Right atrium auricular region (tissue), 2 donors: ENCODE results near the gene VIPR1. TPM values are rescaled to one million over a fixed set of nuclear protein-coding genes. Genes with fewer than 3 reads are reported as not detected.

Experiments used
- DNase-seq: peaks from one replicate; pipeline ENCODE4 v3.0.0-alpha.2; 2019; ENCODE audit warnings: low spot score
- H3K27ac ChIP-seq, 2 donors: fragments of 200-600 bp; sonication (generic); 1 replicate in 1 of 2; 2 replicates in 1 of 2; pipeline ENCODE4 v1.5.1; 2016 to 2019
- H3K27me3 ChIP-seq, 2 donors: fragments of 200-600 bp; sonication (generic); one replicate each; pipeline versions ENCODE4 v1.5.1 to v1.6.0; 2017 to 2019
- H3K36me3 ChIP-seq: fragments of 200-600 bp; sonication (generic); one replicate; pipeline ENCODE4 v1.5.1; 2016
- H3K4me1 ChIP-seq, 2 donors: fragments of 200-600 bp; sonication (generic); one replicate each; pipeline versions ENCODE4 v1.5.1 to v1.6.0; 2017 to 2019
- H3K4me3 ChIP-seq, 2 donors: fragments of 200-600 bp; sonication (generic); 1 replicate in 1 of 2; 2 replicates in 1 of 2; pipeline ENCODE4 v1.5.1; 2017 to 2019; ENCODE audit warnings: mild to moderate bottlenecking in 1 of 2, moderate library complexity in 1 of 2
- H3K9me3 ChIP-seq, 2 donors: fragments of 200-600 bp; sonication (generic); one replicate each; pipeline ENCODE4 v1.5.1; 2019
- total RNA-seq, 2 donors: library from RNA; depleted of rRNA; stranded (reverse); fragments of >200 nt; gene quantifications; one replicate each; pipeline ENCODE4 v1.1.0, GENCODE V29; 2016
- TF ChIP-seq, protein P1 (sequence below), 2 donors: fragments of 200-600 bp; sonication (generic); IDR thresholded peaks; one replicate each; pipeline ENCODE4 v1.5.1; 2019; ENCODE audit warnings: antibody characterized with exemption in 2 of 2

Gene VIPR1
- total RNA-seq, 2 donors from 2014 or later: 6.2 to 21.0 TPM

DNA sequence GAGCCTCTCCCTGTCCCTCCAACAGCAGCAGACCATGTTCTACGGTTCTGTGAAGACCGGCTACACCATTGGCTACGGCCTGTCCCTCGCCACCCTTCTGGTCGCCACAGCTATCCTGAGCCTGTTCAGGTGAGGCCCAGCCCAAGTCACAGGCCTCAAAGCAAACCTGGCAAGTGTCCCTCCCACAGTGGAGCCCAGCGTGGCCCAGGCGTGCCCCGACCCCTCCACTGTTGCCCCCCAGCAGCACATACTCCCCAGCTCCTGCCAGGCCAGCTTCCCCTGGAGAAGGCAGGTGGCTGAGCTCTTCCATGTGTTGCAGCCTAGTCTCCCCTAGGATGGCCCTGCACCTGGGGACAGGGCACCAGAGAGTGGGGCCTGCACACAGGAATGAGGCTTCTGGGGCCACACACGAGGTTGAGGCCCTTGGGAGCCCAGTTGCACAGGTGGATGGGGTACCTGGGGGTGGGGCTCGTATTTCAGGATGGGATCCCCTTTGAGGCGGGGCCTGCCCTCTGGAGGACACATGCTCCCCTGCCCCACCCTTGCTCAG lies 25.0 kb downstream of the VIPR1 start:
- TF ChIP-seq, protein P1, sequence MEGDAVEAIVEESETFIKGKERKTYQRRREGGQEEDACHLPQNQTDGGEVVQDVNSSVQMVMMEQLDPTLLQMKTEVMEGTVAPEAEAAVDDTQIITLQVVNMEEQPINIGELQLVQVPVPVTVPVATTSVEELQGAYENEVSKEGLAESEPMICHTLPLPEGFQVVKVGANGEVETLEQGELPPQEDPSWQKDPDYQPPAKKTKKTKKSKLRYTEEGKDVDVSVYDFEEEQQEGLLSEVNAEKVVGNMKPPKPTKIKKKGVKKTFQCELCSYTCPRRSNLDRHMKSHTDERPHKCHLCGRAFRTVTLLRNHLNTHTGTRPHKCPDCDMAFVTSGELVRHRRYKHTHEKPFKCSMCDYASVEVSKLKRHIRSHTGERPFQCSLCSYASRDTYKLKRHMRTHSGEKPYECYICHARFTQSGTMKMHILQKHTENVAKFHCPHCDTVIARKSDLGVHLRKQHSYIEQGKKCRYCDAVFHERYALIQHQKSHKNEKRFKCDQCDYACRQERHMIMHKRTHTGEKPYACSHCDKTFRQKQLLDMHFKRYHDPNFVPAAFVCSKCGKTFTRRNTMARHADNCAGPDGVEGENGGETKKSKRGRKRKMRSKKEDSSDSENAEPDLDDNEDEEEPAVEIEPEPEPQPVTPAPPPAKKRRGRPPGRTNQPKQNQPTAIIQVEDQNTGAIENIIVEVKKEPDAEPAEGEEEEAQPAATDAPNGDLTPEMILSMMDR (IDR thresholded peaks at IDR 0.05): no peak
- DNase-seq: no peak
- Histone ChIP-seq H3K36me3 (no peaks in the 10 kb centered on the region), H3K27ac (no peak overlapping the region), H3K4me3 (no peak overlapping the region), H3K4me1 (peaks cover 0 to 5% of the 10 kb centered on the region in 2 donors), H3K9me3 (no peaks in the 10 kb centered on the region), H3K27me3 (no peaks in the 10 kb centered on the region)

DNA sequence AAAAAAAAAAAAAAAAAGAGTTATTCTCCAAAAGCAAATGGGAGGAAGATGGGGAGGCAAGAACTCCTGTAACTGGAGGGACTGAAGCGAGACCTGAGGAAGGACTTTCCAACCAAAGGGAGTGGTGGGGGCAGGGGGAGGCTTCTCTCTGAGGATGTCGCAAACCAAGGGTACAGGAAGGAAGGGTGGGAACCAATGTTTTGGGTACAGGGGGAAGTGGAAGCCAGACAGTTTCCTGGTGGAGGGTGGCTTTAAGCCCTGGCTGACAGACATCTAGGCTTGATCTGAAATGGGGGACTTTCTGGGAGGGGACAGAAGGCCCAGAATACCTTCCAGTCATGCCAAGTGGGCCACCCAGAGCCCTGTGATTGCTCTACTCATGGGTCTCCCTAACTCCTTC lies 27.0 kb downstream of the VIPR1 start:
- Histone ChIP-seq H3K4me1 (peaks cover 0 to 5% of the 10 kb centered on the region in 2 donors), H3K27ac (no peak overlapping the region), H3K9me3 (no peaks in the 10 kb centered on the region), H3K27me3 (no peaks in the 10 kb centered on the region), H3K4me3 (no peak overlapping the region), H3K36me3 (no peaks in the 10 kb centered on the region)
- DNase-seq: no peak
- TF ChIP-seq, protein P1 (IDR thresholded peaks at IDR 0.05): no peak

DNA sequence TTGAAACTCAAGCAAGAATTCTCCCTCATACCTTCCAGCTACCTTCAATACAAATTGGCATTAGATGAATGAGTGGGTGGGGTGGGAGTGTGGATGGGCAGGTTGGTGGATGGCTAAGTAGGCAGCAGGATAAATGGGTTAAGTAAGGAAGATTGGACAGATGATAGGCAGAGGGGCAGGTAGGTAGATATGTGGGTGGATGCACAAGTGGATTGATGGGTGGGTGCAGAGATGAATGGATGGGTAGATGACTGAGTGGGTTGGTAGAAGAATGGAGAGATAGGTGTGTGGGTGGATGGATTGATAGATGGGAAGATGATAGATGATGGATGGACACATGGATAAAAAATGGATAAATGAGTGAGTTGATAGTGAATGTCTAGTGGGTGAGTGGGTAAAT lies 27.6 kb downstream of the VIPR1 start:
- Histone ChIP-seq H3K27me3 (no peaks in the 10 kb centered on the region), H3K4me3 (no peak overlapping the region), H3K27ac (no peak overlapping the region), H3K36me3 (no peaks in the 10 kb centered on the region), H3K4me1 (peaks cover 0 to 5% of the 10 kb centered on the region in 2 donors), H3K9me3 (no peaks in the 10 kb centered on the region)
- DNase-seq: no peak
- TF ChIP-seq, protein P1 (IDR thresholded peaks at IDR 0.05): no peak

DNA sequence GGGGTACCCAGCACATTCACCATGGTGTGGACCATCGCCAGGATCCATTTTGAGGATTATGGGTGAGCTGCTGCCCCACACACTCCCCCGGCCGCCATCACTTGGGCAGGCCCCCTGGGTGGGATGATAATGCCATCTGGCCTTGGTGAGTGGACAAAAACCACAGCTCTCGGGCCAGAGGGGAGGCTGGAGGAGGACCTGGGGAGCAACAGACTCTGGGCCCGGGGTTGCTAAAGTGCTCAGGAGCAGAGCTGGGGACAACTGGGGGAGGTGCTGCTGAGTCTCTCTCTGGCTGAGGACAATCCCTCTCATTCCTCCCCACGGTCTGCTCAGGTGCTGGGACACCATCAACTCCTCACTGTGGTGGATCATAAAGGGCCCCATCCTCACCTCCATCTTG lies 29.0 kb downstream of the VIPR1 start:
- H3K4me3 ChIP-seq: no peak overlapping the region
- H3K4me1 ChIP-seq: peaks cover 0 to 5% of the 10 kb centered on the region in 2 donors
- no peak overlapping the region for H3K27ac ChIP-seq
- TF ChIP-seq, protein P1 (IDR thresholded peaks at IDR 0.05): no peak
- no peak for DNase-seq
- no peaks in the 10 kb centered on the region for H3K9me3 ChIP-seq
- no peaks in the 10 kb centered on the region for H3K36me3 ChIP-seq
- H3K27me3 ChIP-seq: no peaks in the 10 kb centered on the region

DNA sequence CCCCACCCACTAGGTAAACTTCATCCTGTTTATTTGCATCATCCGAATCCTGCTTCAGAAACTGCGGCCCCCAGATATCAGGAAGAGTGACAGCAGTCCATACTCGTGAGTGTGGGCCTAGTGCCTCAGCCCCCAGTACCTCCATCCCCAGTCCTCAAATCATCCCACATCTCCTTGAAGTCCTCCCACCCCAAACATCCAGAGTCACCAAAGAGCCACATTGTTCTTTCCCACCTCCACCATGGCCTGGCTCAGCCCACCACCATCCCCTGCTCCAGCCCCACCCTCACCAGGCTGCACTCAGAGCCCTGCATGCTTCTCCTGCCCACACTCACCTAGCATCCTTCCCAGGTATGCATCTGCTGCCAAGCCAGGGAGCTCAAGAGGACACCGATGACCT lies 29.8 kb downstream of the VIPR1 start:
- Histone ChIP-seq H3K4me1 (peaks cover 0 to 5% of the 10 kb centered on the region in 2 donors), H3K4me3 (no peak overlapping the region), H3K36me3 (no peaks in the 10 kb centered on the region), H3K27ac (no peak overlapping the region), H3K27me3 (no peaks in the 10 kb centered on the region), H3K9me3 (no peaks in the 10 kb centered on the region)
- TF ChIP-seq, protein P1 (IDR thresholded peaks at IDR 0.05): no peak
- no peak for DNase-seq
